HepG2 (cell line): ENCODE results near the gene MRS2. TPM values are rescaled to one million over a fixed set of nuclear protein-coding genes. Genes with fewer than 3 reads are reported as not detected.

ENCODE experiments used
- ARHGAP35 ChIP-seq: sonication (generic); formaldehyde crosslinking; IDR thresholded peaks from 2 replicates; pipeline ENCODE4 v1.9.0; 2022; ENCODE audit warnings: mild to moderate bottlenecking, inconsistent platforms, moderate library complexity, missing genetic modification reagents, borderline replicate concordance
- CENPX ChIP-seq: sonication (generic); formaldehyde crosslinking; IDR thresholded peaks from 2 replicates; pipeline ENCODE4 v1.9.0; 2021; ENCODE audit warnings: mild to moderate bottlenecking, missing genetic modification reagents, moderate library complexity
- NFYB ChIP-seq: sonication (generic); formaldehyde crosslinking; IDR thresholded peaks from 2 replicates; pipeline ENCODE4 v1.4.0; 2020; ENCODE audit warnings: missing genetic modification reagents
- PCBP2 ChIP-seq: fragments of 200-400 bp; formaldehyde crosslinking; optimal IDR thresholded peaks from 2 replicates; pipeline ENCODE3; 2018; ENCODE audit warnings: low read length, low read depth; ENCODE audit not compliant: poor library complexity, severe bottlenecking
- RBM39 ChIP-seq: fragments of 200-400 bp; formaldehyde crosslinking; IDR thresholded peaks from one replicate; pipeline ENCODE4 v1.6.1; 2018; ENCODE audit warnings: antibody characterized with exemption, mild to moderate bottlenecking, low read depth, low read length; ENCODE audit not compliant: poor library complexity, severe bottlenecking
- SALL2 ChIP-seq: sonication (generic); formaldehyde crosslinking; IDR thresholded peaks from 2 replicates; pipeline ENCODE4 v1.8.1; 2023; ENCODE audit warnings: mild to moderate bottlenecking, missing genetic modification reagents, inconsistent platforms
- ZBTB20 ChIP-seq: sonication (generic); formaldehyde crosslinking; IDR thresholded peaks from 2 replicates; pipeline ENCODE4 v1.8.1; 2023; ENCODE audit warnings: missing genetic modification reagents, low read depth, mild to moderate bottlenecking, borderline replicate concordance
- ZFP36L2 ChIP-seq: sonication (generic); formaldehyde crosslinking; IDR thresholded peaks from 2 replicates; pipeline ENCODE4 v1.4.0; 2020; ENCODE audit warnings: missing genetic modification reagents
- ZNF207 ChIP-seq: fragments of 450-650 bp; IDR thresholded peaks from 2 replicates; pipeline ENCODE4 v1.6.1; 2016; ENCODE audit warnings: antibody characterized with exemption, borderline replicate concordance
- ZNF234 ChIP-seq: sonication (generic); formaldehyde crosslinking; conservative IDR thresholded peaks from 2 replicates; pipeline ENCODE4 v1.5.1; 2020; ENCODE audit warnings: mild to moderate bottlenecking, missing genetic modification reagents
- polyA plus RNA-seq, 8 experiments: library from polyadenylated mRNA; depleted of rRNA in 3 of 8; stranded (reverse) in 7 of 8; unstranded in 1 of 8; fragments of >200 nt; fragmentation: Illumina TruSeq in 4 of 8; extraction: Trizol in 4 of 8; gene quantifications; 2 replicates each; pipeline versions ENCODE4 v1.2.1 to v1.2.3, GENCODE V29; 2011 to 2016; ENCODE audit warnings: low read depth in 4 of 8, missing spikeins in 1 of 8, mixed read lengths in 1 of 8; ENCODE audit not compliant: insufficient read depth in 1 of 8
- total RNA-seq, 5 experiments: library from RNA; depleted of rRNA; stranded (reverse); fragments of >200 nt; fragmentation: Illumina TruSeq; extraction: Trizol; gene quantifications; 2 replicates each; pipeline ENCODE4 v1.2.3, GENCODE V29; 2016; ENCODE audit warnings: low read depth in 1 of 5
- TF ChIP-seq, protein P1 (sequence below): sonication (generic); formaldehyde crosslinking; IDR thresholded peaks from 2 replicates; pipeline ENCODE4 v1.4.0; 2020; ENCODE audit warnings: missing genetic modification reagents
- TF ChIP-seq, protein P2 (sequence below): sonication (generic); formaldehyde crosslinking; IDR thresholded peaks from 2 replicates; pipeline ENCODE4 v1.5.0; 2020; ENCODE audit warnings: missing genetic modification reagents
- TF ChIP-seq, protein P3 (sequence below): sonication (generic); formaldehyde crosslinking; IDR thresholded peaks from 2 replicates; pipeline ENCODE4 v1.4.0; 2020; ENCODE audit warnings: low read depth, mild to moderate bottlenecking, missing genetic modification reagents
- TF ChIP-seq, protein P4 (sequence below): IDR thresholded peaks from 2 replicates; pipeline ENCODE4 v1.4.0; 2020; ENCODE audit warnings: mild to moderate bottlenecking, missing genetic modification reagents
- TF ChIP-seq, protein P5 (sequence below): sonication (generic); formaldehyde crosslinking; IDR thresholded peaks from 2 replicates; pipeline ENCODE4 v1.4.0; 2020; ENCODE audit warnings: missing genetic modification reagents

Gene MRS2
- total and polyA plus RNA-seq, 2 of the 13 experiments (the other 11 are each of a cell fraction or from before 2014, with no cell fraction given) = 31.1 to 83.8 TPM

DNA sequence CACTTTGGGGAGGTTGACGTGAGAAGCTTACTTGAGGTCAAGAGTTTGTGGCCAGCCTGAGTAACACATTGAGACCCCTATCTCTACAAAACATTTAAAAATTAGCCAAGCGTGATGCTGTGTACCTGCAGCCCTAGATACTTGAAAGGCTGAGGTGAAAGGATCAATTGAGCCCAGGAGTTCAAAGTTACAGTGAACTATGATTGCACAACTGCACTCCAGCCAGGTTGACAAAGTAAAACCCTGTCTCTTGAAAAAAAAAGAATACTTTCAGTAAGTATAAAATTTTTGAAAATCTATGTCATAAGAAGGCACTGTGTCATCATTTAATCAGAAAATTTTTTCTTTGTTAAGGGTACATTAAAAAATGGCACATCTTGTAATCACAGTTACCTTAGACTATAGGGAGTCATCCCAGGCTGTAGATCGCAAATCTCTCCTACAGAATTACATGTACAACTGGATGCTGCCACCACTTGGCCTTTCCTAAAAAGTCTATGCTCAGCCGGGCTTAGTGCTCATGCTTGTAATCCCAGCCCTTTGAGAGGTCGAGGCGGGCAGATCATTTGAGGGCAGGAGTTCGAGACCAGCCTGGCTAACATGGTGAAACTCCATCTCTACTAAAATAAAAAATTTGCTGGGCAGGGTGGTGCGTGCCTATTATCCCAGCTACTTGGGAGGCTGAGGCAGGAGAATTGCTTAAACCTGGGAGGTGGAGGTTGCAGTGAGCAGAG, 17.0 kb upstream of the MRS2 start (continued):
- no peak for TF ChIP-seq CENPX (CRISPR knock-in tag)
- TF ChIP-seq, protein P1, sequence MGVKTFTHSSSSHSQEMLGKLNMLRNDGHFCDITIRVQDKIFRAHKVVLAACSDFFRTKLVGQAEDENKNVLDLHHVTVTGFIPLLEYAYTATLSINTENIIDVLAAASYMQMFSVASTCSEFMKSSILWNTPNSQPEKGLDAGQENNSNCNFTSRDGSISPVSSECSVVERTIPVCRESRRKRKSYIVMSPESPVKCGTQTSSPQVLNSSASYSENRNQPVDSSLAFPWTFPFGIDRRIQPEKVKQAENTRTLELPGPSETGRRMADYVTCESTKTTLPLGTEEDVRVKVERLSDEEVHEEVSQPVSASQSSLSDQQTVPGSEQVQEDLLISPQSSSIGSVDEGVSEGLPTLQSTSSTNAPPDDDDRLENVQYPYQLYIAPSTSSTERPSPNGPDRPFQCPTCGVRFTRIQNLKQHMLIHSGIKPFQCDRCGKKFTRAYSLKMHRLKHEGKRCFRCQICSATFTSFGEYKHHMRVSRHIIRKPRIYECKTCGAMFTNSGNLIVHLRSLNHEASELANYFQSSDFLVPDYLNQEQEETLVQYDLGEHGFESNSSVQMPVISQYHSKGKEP (CRISPR knock-in tag) = no peak
- TF ChIP-seq ARHGAP35 (CRISPR knock-in tag) = no peak
- TF ChIP-seq, protein P2, sequence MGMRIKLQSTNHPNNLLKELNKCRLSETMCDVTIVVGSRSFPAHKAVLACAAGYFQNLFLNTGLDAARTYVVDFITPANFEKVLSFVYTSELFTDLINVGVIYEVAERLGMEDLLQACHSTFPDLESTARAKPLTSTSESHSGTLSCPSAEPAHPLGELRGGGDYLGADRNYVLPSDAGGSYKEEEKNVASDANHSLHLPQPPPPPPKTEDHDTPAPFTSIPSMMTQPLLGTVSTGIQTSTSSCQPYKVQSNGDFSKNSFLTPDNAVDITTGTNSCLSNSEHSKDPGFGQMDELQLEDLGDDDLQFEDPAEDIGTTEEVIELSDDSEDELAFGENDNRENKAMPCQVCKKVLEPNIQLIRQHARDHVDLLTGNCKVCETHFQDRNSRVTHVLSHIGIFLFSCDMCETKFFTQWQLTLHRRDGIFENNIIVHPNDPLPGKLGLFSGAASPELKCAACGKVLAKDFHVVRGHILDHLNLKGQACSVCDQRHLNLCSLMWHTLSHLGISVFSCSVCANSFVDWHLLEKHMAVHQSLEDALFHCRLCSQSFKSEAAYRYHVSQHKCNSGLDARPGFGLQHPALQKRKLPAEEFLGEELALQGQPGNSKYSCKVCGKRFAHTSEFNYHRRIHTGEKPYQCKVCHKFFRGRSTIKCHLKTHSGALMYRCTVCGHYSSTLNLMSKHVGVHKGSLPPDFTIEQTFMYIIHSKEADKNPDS (CRISPR knock-in tag) = peak; percentile 97
- TF ChIP-seq RBM39 = no peak
- TF ChIP-seq ZBTB20 = no peak
- TF ChIP-seq, protein P3, sequence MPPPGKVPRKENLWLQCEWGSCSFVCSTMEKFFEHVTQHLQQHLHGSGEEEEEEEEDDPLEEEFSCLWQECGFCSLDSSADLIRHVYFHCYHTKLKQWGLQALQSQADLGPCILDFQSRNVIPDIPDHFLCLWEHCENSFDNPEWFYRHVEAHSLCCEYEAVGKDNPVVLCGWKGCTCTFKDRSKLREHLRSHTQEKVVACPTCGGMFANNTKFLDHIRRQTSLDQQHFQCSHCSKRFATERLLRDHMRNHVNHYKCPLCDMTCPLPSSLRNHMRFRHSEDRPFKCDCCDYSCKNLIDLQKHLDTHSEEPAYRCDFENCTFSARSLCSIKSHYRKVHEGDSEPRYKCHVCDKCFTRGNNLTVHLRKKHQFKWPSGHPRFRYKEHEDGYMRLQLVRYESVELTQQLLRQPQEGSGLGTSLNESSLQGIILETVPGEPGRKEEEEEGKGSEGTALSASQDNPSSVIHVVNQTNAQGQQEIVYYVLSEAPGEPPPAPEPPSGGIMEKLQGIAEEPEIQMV (CRISPR knock-in tag) = peak; percentile 73
- no peak for TF ChIP-seq SALL2 (CRISPR knock-in tag)
- TF ChIP-seq PCBP2 = no peak
- TF ChIP-seq, protein P4, sequence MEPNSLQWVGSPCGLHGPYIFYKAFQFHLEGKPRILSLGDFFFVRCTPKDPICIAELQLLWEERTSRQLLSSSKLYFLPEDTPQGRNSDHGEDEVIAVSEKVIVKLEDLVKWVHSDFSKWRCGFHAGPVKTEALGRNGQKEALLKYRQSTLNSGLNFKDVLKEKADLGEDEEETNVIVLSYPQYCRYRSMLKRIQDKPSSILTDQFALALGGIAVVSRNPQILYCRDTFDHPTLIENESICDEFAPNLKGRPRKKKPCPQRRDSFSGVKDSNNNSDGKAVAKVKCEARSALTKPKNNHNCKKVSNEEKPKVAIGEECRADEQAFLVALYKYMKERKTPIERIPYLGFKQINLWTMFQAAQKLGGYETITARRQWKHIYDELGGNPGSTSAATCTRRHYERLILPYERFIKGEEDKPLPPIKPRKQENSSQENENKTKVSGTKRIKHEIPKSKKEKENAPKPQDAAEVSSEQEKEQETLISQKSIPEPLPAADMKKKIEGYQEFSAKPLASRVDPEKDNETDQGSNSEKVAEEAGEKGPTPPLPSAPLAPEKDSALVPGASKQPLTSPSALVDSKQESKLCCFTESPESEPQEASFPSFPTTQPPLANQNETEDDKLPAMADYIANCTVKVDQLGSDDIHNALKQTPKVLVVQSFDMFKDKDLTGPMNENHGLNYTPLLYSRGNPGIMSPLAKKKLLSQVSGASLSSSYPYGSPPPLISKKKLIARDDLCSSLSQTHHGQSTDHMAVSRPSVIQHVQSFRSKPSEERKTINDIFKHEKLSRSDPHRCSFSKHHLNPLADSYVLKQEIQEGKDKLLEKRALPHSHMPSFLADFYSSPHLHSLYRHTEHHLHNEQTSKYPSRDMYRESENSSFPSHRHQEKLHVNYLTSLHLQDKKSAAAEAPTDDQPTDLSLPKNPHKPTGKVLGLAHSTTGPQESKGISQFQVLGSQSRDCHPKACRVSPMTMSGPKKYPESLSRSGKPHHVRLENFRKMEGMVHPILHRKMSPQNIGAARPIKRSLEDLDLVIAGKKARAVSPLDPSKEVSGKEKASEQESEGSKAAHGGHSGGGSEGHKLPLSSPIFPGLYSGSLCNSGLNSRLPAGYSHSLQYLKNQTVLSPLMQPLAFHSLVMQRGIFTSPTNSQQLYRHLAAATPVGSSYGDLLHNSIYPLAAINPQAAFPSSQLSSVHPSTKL = peak; percentile 99
- TF ChIP-seq ZFP36L2 (CRISPR knock-in tag) = no peak
- TF ChIP-seq ZNF234 (CRISPR knock-in tag) = no peak
- TF ChIP-seq, protein P5, sequence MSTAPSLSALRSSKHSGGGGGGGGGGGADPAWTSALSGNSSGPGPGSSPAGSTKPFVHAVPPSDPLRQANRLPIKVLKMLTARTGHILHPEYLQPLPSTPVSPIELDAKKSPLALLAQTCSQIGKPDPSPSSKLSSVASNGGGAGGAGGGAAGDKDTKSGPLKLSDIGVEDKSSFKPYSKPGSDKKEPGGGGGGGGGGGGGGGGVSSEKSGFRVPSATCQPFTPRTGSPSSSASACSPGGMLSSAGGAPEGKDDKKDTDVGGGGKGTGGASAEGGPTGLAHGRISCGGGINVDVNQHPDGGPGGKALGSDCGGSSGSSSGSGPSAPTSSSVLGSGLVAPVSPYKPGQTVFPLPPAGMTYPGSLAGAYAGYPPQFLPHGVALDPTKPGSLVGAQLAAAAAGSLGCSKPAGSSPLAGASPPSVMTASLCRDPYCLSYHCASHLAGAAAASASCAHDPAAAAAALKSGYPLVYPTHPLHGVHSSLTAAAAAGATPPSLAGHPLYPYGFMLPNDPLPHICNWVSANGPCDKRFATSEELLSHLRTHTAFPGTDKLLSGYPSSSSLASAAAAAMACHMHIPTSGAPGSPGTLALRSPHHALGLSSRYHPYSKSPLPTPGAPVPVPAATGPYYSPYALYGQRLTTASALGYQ (CRISPR knock-in tag) = peak; percentile 91
- no peak for TF ChIP-seq NFYB (CRISPR knock-in tag)
- TF ChIP-seq ZNF207 = no peak
